Measurements from ENCODE around the gene MRFAP1.
A peak's percentile ranks its signal among the peaks of the same experiment; 100 is the strongest.
"Not testable (repeated sequence)": the region's sequence is repeated elsewhere in the genome, so short reads cannot be mapped to it uniquely, and the experiment has no call there.

Gene MRFAP1

GRCh38 chr4:6672541-6673190 is 32.2 kb downstream of the MRFAP1 start:
- DNase-seq = not testable (repeated sequence)

DNA sequence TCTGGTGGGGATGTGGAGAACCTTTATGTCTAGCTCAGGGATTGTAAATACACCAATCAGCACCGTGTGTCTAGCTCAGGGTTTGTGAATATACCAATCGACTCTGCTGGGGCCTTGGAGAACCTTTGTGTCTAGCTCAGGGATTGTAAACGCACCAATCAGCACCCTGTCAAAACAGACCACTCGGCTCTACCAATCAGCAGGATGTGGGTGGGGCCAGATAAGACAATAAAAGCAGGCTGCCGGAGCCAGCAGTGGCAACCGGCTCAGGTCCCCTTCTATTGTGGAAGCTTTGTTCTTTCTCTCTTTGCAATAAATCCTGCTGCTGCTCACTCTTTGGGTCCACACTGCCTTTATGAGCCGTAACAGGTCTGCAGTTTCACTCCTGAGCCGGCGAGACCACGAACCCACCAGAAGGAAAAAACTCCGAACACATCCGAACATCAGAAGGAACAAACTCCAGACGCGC is 32.7 kb downstream of the MRFAP1 start:
- DNase-seq = not testable (repeated sequence)

DNA sequence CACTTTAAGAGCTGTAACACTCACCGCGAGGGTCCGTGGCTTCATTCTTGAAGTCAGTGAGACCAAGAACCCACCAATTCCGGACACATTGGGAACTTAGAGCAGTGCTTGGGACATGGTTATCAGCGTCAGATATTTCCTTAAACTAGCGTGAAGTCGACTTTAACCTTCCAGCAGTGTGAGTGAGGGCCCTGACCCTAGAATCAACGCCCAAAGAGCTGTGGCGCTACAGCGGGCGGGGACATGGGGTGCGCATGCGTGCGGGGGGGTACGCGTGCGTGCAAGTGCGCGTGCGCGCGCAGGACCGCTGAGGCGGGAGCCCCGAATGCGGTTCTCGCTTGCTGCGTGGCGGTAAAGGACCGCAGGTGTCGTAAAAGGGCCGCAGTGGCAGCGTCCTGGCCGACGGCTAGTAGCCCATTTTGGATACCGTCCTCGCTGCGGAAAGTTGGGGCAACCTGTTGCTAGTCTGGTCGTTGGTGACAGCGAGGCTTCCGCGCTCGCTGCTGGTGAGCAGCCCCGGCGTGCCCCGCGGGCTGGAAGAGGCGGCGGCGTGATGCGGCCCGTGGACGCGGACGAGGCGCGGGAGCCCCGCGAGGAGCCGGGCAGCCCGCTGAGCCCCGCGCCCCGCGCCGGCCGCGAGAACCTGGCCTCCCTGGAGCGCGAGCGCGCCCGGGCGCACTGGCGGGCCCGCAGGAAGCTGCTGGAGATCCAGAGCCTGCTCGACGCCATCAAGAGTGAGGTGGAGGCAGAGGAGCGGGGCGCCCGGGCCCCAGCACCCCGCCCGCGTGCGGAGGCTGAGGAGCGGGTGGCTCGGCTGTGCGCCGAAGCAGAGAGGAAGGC is 33.4 kb downstream of the MRFAP1 start:
- DNase-seq = peak; percentile 83

- DNase-seq = peak; percentile 34
Observed at GRCh38 chr4:6674500-6675149, 34.1 kb downstream of the MRFAP1 start.

- DNase-seq = no peak
Observed at GRCh38 chr4:6676722-6677558, 36.5 kb downstream of the MRFAP1 start.

DNA sequence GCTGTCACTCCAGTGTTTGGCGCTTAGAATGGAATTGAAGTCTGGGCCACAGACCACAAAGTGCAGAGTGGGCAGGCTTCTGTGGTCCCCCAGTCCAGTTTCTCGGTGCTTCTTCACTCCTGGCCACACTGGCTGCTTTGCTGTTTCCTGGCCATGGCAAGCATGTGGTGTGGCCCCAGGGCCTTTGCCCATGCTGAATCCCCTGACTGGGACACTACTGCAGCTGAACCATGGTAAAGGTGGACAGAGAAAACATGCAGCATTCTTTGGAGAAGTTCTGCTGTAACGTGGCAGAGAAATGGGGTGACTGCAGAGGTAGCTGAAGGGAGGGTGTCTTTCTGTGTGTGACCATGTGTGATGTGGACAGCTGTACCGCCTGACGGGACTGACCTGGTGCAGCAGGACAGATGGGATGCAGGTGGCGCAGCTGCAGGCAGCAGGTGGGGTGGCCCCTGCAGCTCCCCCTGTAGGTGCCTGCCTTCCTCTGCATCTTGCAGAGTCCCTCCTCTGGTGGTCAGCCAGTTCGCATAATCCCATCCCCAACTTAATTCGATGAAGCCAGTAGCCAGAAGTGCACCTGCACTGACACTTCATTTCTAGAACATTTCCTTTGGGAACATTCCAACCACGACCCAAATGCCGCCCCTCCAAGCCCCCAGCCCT is 40.0 kb downstream of the MRFAP1 start:
- no peak for DNase-seq

GRCh38 chr4:6681191-6681590 is 40.7 kb downstream of the MRFAP1 start:
- DNase-seq = no peak

GRCh38 chr4:6682862-6683590 is 42.5 kb downstream of the MRFAP1 start:
- DNase-seq = no peak

DNA sequence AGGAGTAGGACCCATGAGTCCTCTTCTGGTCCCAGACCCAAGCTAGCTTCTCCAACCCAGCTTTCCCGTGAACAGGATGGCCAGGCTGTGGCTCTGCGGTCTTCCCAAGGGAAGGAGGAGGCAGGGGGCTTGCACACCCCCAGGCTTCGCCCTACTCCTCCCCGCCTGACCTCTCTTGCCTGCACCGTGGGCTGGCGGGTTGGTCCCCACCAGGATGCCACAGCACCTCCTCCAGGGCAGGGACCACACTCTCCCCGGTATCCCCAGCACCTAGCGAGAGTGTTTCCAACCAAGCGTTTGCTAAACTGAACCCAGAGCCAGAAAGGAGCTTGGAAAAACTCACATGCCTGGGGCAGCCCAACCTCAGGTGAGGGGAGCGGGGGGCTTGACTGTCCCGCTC is 44.2 kb downstream of the MRFAP1 start:
- DNase-seq = no peak

- DNase-seq = no peak
Observed at GRCh38 chr4:6686104-6686787, 45.8 kb downstream of the MRFAP1 start.

GRCh38 chr4:6687947-6688878 is 47.7 kb downstream of the MRFAP1 start:
- no peak for DNase-seq

DNA sequence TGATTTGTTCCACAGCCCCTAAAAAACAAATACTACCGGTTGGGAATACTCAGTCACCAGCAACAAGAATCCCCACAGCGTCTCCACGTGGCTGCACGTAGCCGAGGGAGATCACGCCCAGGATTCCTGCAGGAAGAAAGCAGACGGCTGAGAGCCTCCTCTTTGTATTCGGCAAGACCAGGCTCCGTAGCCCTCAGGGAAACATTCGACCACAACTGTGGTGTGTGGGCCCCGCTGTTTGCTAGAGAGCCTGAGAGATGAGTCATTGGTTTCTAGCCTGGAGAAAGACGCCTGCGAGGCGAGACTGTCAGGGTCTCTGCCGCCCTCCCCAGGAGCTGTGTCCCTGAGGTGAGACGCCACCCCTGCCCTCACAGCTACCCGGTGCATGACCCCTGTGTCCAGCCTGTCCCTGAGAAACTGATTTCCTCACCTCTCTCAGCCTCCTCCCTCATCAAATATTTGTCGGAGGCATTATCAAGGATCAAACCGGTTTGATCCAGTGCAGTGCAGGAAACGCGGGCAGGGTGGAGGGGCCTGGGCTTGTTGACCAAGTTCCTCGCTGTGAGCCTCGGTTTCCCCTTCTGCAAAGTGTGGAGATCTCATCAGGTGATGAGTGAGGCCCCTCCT is 48.5 kb downstream of the MRFAP1 start:
- no peak for DNase-seq

GRCh38 chr4:6689506-6689960 is 49.0 kb downstream of the MRFAP1 start:
- DNase-seq = no peak

Measured in NCI-H2171 (cell line).